ENCODE data around the gene ATP2C2. TPM values are rescaled to one million over a fixed set of nuclear protein-coding genes. Genes with fewer than 3 reads are reported as not detected.

Gene ATP2C2
- polyA plus RNA-seq, 1 donor (not counting 4 experiments of a cell fraction or from before 2014, with no cell fraction given), result 0.96 TPM

DNA sequence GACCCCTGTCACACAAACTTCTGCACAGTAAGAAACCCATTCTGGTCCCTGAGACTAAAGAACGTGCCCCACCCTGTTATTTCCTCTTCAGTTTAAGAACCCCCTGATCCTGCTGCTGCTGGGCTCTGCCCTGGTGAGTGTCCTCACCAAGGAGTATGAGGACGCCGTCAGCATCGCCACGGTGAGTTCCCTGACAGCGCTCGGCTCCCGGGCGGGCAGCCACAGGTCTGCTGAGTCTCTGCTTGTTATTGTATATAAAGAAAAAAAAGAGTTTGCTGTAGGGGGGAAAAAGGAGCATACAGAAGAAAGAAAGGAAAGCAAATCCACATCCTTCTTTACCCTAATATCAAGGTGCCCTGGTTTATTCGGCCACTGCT lies 40.0 kb downstream of the ATP2C2 start:
- no peaks in the 10 kb centered on the region for H3K9me3 ChIP-seq (ENCODE audit: control insufficient read depth, low read depth, low read length)
- no peaks in the 10 kb centered on the region for H3K4me1 ChIP-seq (ENCODE audit: control insufficient read depth, extremely low read depth, insufficient read depth, low read length)
- no peaks in the 10 kb centered on the region for H3K36me3 ChIP-seq (ENCODE audit: control insufficient read depth in 2 of 2, extremely low read depth in 1 of 2, insufficient read depth in 2 of 2, low read length in 2 of 2)
- peaks cover 25% of the 10 kb centered on the region for H3K27me3 ChIP-seq (ENCODE audit: control insufficient read depth, extremely low read depth, insufficient read depth, low read length)
- no peak overlapping the region for H3K27ac ChIP-seq (ENCODE audit: control insufficient read depth, insufficient read depth, low read length)
- H3K79me2 ChIP-seq (ENCODE audit: control insufficient read depth, insufficient read depth, low read length), result no peaks in the 10 kb centered on the region
- DNase-seq (ENCODE audit: low read depth, low spot score) (no peak), FAIRE-seq (no peak)
- H3K9me1 ChIP-seq (ENCODE audit: control insufficient read depth, extremely low read depth, insufficient read depth, low read length), result no peaks in the 10 kb centered on the region
- H3K9ac ChIP-seq (ENCODE audit: control insufficient read depth, extremely low read depth, insufficient read depth, low read length), result no peak overlapping the region
- TF ChIP-seq, protein P1, sequence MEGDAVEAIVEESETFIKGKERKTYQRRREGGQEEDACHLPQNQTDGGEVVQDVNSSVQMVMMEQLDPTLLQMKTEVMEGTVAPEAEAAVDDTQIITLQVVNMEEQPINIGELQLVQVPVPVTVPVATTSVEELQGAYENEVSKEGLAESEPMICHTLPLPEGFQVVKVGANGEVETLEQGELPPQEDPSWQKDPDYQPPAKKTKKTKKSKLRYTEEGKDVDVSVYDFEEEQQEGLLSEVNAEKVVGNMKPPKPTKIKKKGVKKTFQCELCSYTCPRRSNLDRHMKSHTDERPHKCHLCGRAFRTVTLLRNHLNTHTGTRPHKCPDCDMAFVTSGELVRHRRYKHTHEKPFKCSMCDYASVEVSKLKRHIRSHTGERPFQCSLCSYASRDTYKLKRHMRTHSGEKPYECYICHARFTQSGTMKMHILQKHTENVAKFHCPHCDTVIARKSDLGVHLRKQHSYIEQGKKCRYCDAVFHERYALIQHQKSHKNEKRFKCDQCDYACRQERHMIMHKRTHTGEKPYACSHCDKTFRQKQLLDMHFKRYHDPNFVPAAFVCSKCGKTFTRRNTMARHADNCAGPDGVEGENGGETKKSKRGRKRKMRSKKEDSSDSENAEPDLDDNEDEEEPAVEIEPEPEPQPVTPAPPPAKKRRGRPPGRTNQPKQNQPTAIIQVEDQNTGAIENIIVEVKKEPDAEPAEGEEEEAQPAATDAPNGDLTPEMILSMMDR (optimal IDR thresholded peaks at IDR 0.05 in 1 of 3, IDR thresholded peaks at IDR 0.05 in 1 of 3, conservative IDR thresholded peaks at IDR 0.05 in 1 of 3; ENCODE audit: extremely low read depth in 1 of 3, insufficient read depth in 2 of 3, low read length in 3 of 3), result no peak
- TF ChIP-seq EZH2 (IDR thresholded peaks at IDR 0.05; ENCODE audit: low read length), result no peak
- dilution Hi-C loops (cut with MboI; ENCODE audit: extremely low pct_ligation_motif_present, low sequenced_read_pairs), result no loop called here
- no peak overlapping the region for H3K4me3 ChIP-seq (ENCODE audit: control insufficient read depth in 2 of 3, extremely low read depth in 1 of 3, insufficient read depth in 2 of 3, low read depth in 1 of 3, low read length in 3 of 3)
- H3K4me2 ChIP-seq (ENCODE audit: control insufficient read depth, extremely low read depth, insufficient read depth, low read depth, low read length), result no peak overlapping the region
- no peak overlapping the region for H2AFZ ChIP-seq (ENCODE audit: control insufficient read depth, low read length)
- no peaks in the 10 kb centered on the region for H4K20me1 ChIP-seq (ENCODE audit: control insufficient read depth, extremely low read depth, insufficient read depth, low read length)

DNA sequence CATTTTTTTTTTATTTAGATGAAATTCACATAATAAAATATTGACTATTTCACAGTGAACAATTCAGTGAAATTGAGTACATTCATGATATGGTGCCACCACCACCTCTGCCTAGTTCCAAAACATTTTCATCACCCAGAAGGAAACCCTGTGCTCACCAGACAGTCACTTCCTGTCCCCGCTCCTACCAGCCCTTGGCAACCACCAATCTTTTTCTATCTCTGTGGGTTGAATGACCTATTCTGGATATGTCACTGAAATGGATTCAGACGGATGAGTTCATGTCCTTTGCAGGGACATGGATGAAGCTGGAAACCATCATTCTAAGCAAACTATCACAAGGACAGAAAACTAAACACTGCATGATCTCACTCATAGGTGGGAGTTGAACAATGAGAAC lies 40.5 kb downstream of the ATP2C2 start:
- DNase-seq (ENCODE audit: low read depth, low spot score) (no peak), FAIRE-seq (no peak)
- H3K9me1 ChIP-seq (ENCODE audit: control insufficient read depth, extremely low read depth, insufficient read depth, low read length), result no peaks in the 10 kb centered on the region
- no peak overlapping the region for H3K9ac ChIP-seq (ENCODE audit: control insufficient read depth, extremely low read depth, insufficient read depth, low read length)
- H3K9me3 ChIP-seq (ENCODE audit: control insufficient read depth, low read depth, low read length), result no peaks in the 10 kb centered on the region
- TF ChIP-seq, protein P1 (optimal IDR thresholded peaks at IDR 0.05 in 1 of 3, IDR thresholded peaks at IDR 0.05 in 1 of 3, conservative IDR thresholded peaks at IDR 0.05 in 1 of 3; ENCODE audit: extremely low read depth in 1 of 3, insufficient read depth in 2 of 3, low read length in 3 of 3), result no peak
- no peak for TF ChIP-seq EZH2 (IDR thresholded peaks at IDR 0.05; ENCODE audit: low read length)
- no peaks in the 10 kb centered on the region for H3K36me3 ChIP-seq (ENCODE audit: control insufficient read depth in 2 of 2, extremely low read depth in 1 of 2, insufficient read depth in 2 of 2, low read length in 2 of 2)
- H3K79me2 ChIP-seq (ENCODE audit: control insufficient read depth, insufficient read depth, low read length), result no peaks in the 10 kb centered on the region
- no peak overlapping the region for H3K27ac ChIP-seq (ENCODE audit: control insufficient read depth, insufficient read depth, low read length)
- dilution Hi-C loops (cut with MboI; ENCODE audit: extremely low pct_ligation_motif_present, low sequenced_read_pairs), result no loop called here
- peaks cover 25% of the 10 kb centered on the region for H3K27me3 ChIP-seq (ENCODE audit: control insufficient read depth, extremely low read depth, insufficient read depth, low read length)
- no peaks in the 10 kb centered on the region for H3K4me1 ChIP-seq (ENCODE audit: control insufficient read depth, extremely low read depth, insufficient read depth, low read length)
- no peaks in the 10 kb centered on the region for H4K20me1 ChIP-seq (ENCODE audit: control insufficient read depth, extremely low read depth, insufficient read depth, low read length)
- H3K4me3 ChIP-seq (ENCODE audit: control insufficient read depth in 2 of 3, extremely low read depth in 1 of 3, insufficient read depth in 2 of 3, low read depth in 1 of 3, low read length in 3 of 3), result no peak overlapping the region
- H2AFZ ChIP-seq (ENCODE audit: control insufficient read depth, low read length), result no peak overlapping the region
- H3K4me2 ChIP-seq (ENCODE audit: control insufficient read depth, extremely low read depth, insufficient read depth, low read depth, low read length), result no peak overlapping the region
